ENCODE data around the gene DBNDD1. TPM values are rescaled to one million over a fixed set of nuclear protein-coding genes. Genes with fewer than 3 reads are reported as not detected.
"Not testable (repeated sequence)": the region's sequence is repeated elsewhere in the genome, so short reads cannot be mapped to it uniquely, and the experiment has no call there.

Gene DBNDD1
- polyA plus RNA-seq, 1 of the 3 experiments (the other 2 are of a cell fraction), result 27.9 TPM

DNA sequence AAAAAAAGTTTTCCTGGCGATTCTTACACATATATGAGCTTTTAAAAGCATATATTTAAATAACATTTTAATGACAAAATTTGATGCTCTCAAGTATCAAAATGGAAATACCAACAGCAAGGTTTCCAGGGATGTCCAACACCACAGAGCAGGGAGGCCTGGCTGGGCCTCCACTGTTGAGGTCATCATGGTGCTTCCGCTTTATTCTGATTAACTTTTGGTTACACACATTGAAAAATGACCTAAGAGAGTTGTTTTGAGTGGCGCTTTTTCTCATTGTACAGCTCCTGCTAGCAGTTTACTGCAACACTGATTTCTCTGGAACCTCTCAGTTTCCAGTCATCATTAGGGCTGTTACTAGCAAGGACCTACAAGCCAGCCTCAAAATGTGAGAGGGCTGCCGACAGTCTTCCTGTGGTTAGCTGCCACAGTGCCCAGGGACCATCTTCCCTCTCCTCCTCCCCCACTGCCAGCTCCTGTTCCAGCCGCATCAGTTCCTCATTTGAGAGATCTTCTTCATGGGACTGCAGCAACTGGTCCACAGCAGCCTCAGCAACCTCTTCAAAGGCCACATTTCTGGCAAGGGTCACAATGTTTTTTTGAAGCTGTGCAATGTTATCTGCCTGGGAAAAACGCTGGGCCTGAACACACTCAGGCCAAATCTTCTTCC, 49.4 kb downstream of the DBNDD1 start:
- peaks cover 11% of the 10 kb centered on the region for H3F3A ChIP-seq (replicated peaks; ENCODE audit: insufficient read depth)
- DNase-seq, result no peak
- no peaks in the 10 kb centered on the region for H3K9me3 ChIP-seq
- no peak for TF ChIP-seq POLR2AphosphoS5 (IDR thresholded peaks at IDR 0.05; ENCODE audit: low read depth, low read length)
- no peak for TF ChIP-seq RCOR1 (IDR thresholded peaks at IDR 0.05; ENCODE audit: low read length)
- TF ChIP-seq CHD2 (IDR thresholded peaks at IDR 0.05; ENCODE audit: low read length, partially characterized antibody), result no peak
- TF ChIP-seq SMC3 (IDR thresholded peaks at IDR 0.05; ENCODE audit: low read depth, low read length), result no peak
- TF ChIP-seq, protein P1, sequence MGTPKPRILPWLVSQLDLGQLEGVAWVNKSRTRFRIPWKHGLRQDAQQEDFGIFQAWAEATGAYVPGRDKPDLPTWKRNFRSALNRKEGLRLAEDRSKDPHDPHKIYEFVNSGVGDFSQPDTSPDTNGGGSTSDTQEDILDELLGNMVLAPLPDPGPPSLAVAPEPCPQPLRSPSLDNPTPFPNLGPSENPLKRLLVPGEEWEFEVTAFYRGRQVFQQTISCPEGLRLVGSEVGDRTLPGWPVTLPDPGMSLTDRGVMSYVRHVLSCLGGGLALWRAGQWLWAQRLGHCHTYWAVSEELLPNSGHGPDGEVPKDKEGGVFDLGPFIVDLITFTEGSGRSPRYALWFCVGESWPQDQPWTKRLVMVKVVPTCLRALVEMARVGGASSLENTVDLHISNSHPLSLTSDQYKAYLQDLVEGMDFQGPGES (IDR thresholded peaks at IDR 0.05; ENCODE audit: low read depth, low read length), result no peak
- no peak for TF ChIP-seq FOXM1 (IDR thresholded peaks at IDR 0.05; ENCODE audit: low read depth)
- TF ChIP-seq GATA2 (CRISPR knock-in tag; IDR thresholded peaks at IDR 0.05), result no peak
- no peak for TF ChIP-seq MEF2A (IDR thresholded peaks at IDR 0.05; ENCODE audit: borderline replicate concordance, low read depth)
- TF ChIP-seq FOSL2 (IDR thresholded peaks at IDR 0.05; ENCODE audit: borderline replicate concordance, low read depth), result no peak
- no peak for TF ChIP-seq TCF12 (IDR thresholded peaks at IDR 0.05)
- TF ChIP-seq, protein P2, sequence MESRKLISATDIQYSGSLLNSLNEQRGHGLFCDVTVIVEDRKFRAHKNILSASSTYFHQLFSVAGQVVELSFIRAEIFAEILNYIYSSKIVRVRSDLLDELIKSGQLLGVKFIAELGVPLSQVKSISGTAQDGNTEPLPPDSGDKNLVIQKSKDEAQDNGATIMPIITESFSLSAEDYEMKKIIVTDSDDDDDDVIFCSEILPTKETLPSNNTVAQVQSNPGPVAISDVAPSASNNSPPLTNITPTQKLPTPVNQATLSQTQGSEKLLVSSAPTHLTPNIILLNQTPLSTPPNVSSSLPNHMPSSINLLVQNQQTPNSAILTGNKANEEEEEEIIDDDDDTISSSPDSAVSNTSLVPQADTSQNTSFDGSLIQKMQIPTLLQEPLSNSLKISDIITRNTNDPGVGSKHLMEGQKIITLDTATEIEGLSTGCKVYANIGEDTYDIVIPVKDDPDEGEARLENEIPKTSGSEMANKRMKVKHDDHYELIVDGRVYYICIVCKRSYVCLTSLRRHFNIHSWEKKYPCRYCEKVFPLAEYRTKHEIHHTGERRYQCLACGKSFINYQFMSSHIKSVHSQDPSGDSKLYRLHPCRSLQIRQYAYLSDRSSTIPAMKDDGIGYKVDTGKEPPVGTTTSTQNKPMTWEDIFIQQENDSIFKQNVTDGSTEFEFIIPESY (IDR thresholded peaks at IDR 0.05; ENCODE audit: borderline replicate concordance, low read depth), result no peak
- TF ChIP-seq NFIC (IDR thresholded peaks at IDR 0.05; ENCODE audit: borderline replicate concordance), result no peak
- no peak for TF ChIP-seq EZH2phosphoT487 (IDR thresholded peaks at IDR 0.05; ENCODE audit: borderline replicate concordance, low read depth)
- TF ChIP-seq NRF1 (IDR thresholded peaks at IDR 0.05; ENCODE audit: low read depth, low read length), result no peak
- ChIA-PET POLR2A (interaction anchor here (1.2 kb wide), 1 partner anchor 48 kb away, joined by 3 read pairs; no protein-coding TSS in a partner anchor), CTCF (interaction anchor here (0.9 to 1.1 kb wide), 3 partner anchors 17 to 49 kb away, joined by 3 read pairs; partner anchors contain the start of genes DBNDD1 and DEF8)
- no peak overlapping the region for H3K9ac ChIP-seq
- no peaks in the 10 kb centered on the region for H3K9me2 ChIP-seq
- no peak overlapping the region for H3K4me2 ChIP-seq
- no peak overlapping the region for H3K27ac ChIP-seq (ENCODE audit: low read depth in 2 of 2, low read length in 1 of 2)
- no peak overlapping the region for H3K4me3 ChIP-seq (ENCODE audit: low read depth in 2 of 2, low read length in 1 of 2)
- H3K79me2 ChIP-seq (ENCODE audit: insufficient read depth), result peaks cover 45% of the 10 kb centered on the region
- H3K27me3 ChIP-seq (ENCODE audit: insufficient read depth), result no peaks in the 10 kb centered on the region
- 93% methylated on average over 6 of the region's 6 CpGs for WGBS (ENCODE audit: low lambda C conversion rate)
- no peaks in the 10 kb centered on the region for H4K20me1 ChIP-seq (ENCODE audit: insufficient read depth)
- peaks cover 7 to 23% of the 10 kb centered on the region in 2 experiments; a peak in 3 of 4 replicates for H3K4me1 ChIP-seq (ENCODE audit: control insufficient read depth in 1 of 2, insufficient read depth in 2 of 2, low read depth in 1 of 2, low read length in 1 of 2)
- H3K36me3 ChIP-seq (replicated peaks in 1 of 2; ENCODE audit: control insufficient read depth in 1 of 2, insufficient read depth in 2 of 2, low read length in 1 of 2), result peaks cover 4 to 6% of the 10 kb centered on the region in 2 experiments
- no peak overlapping the region for H2AFZ ChIP-seq (ENCODE audit: low read depth)

DNA sequence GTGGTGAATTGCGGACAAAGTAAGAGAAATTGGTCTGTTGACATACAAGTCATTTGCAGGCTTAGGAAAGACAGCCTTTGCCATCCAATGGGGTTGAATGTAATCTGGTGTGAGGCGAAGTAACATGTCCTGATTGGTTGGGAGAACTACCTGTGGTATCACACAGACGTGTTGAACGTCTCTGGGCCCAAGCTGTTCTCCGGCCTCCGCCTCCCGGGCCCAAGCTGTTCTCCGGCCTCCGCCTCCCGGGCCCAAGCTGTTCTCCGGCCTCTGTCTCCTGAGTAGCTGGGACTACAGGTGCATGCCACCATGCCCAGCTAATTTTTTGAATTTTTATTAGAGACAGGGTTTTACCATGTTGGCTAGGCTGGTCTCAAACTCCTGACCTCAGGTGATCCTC, 51.2 kb downstream of the DBNDD1 start:
- H3K4me3 ChIP-seq (ENCODE audit: low read depth in 2 of 2, low read length in 1 of 2); H3K9ac ChIP-seq; H2AFZ ChIP-seq (ENCODE audit: low read depth); H3K4me2 ChIP-seq; H3K9me2 ChIP-seq; POLR2A ChIA-PET; DNase-seq; H4K20me1 ChIP-seq (ENCODE audit: insufficient read depth); H3K27ac ChIP-seq (ENCODE audit: low read depth in 2 of 2, low read length in 1 of 2); H3K9me3 ChIP-seq; CTCF ChIA-PET; H3K27me3 ChIP-seq (ENCODE audit: insufficient read depth): not testable (repeated sequence)
- Histone ChIP-seq H3F3A (replicated peaks; ENCODE audit: insufficient read depth) (peaks cover 12% of the 10 kb centered on the region), H3K4me1 (ENCODE audit: control insufficient read depth in 1 of 2, insufficient read depth in 2 of 2, low read depth in 1 of 2, low read length in 1 of 2) (peaks cover 7 to 17% of the 10 kb centered on the region in 2 experiments; a peak in 3 of 4 replicates), H3K36me3 (replicated peaks in 1 of 2; ENCODE audit: control insufficient read depth in 1 of 2, insufficient read depth in 2 of 2, low read length in 1 of 2) (peaks cover 6 to 16% of the 10 kb centered on the region in 2 experiments), H3K79me2 (ENCODE audit: insufficient read depth) (peaks cover 27% of the 10 kb centered on the region)
- 90% methylated on average over 6 of the region's 11 CpGs for WGBS (ENCODE audit: low lambda C conversion rate)

DNA sequence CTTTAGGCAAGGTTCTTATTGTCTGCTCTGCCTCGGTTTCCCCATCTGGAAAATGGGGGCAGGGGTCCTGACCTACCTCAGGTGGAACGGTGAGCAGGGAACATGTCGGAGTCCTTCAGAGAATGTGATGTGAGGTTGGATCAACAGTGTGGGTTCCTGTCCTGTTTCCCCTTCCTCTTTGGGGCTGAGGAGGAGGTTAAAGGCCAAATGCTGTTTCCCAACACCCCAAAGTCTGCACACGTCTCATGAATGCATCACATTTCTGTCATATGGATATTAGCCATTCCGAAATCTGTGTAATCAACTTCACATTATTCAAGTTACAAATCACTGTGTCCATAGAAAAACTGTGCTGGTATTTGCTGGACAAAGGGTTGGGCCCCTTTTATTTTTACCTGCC, 51.8 kb downstream of the DBNDD1 start:
- not testable (repeated sequence) for DNase-seq

More for the DNA sequence above, 51.8 kb downstream of the DBNDD1 start:
- H3K4me2 ChIP-seq; H3K27ac ChIP-seq (ENCODE audit: low read depth in 2 of 2, low read length in 1 of 2); H3K9ac ChIP-seq; H3K27me3 ChIP-seq (ENCODE audit: insufficient read depth); H3K9me2 ChIP-seq; H3K4me3 ChIP-seq (ENCODE audit: low read depth in 2 of 2, low read length in 1 of 2); H3K9me3 ChIP-seq; POLR2A ChIA-PET; CTCF ChIA-PET; H2AFZ ChIP-seq (ENCODE audit: low read depth); H4K20me1 ChIP-seq (ENCODE audit: insufficient read depth): not testable (repeated sequence)
- Histone ChIP-seq H3K4me1 (ENCODE audit: control insufficient read depth in 1 of 2, insufficient read depth in 2 of 2, low read depth in 1 of 2, low read length in 1 of 2) (peaks cover 7 to 17% of the 10 kb centered on the region in 2 experiments; a peak in 3 of 4 replicates), H3F3A (replicated peaks; ENCODE audit: insufficient read depth) (peaks cover 12% of the 10 kb centered on the region), H3K79me2 (ENCODE audit: insufficient read depth) (peaks cover 23% of the 10 kb centered on the region), H3K36me3 (replicated peaks in 1 of 2; ENCODE audit: control insufficient read depth in 1 of 2, insufficient read depth in 2 of 2, low read length in 1 of 2) (peaks cover 6 to 16% of the 10 kb centered on the region in 2 experiments)
- 85% methylated on average over 5 of the region's 5 CpGs for WGBS (ENCODE audit: low lambda C conversion rate)

Measured in SK-N-SH (cell line).